ENCODE results near the gene GNAO1. TPM values are rescaled to one million over a fixed set of nuclear protein-coding genes. Genes with fewer than 3 reads are reported as not detected.

The GNAO1 gene
- total and polyA plus RNA-seq, 7 donors: 0.69 to 67.0 (median 28.8) TPM

- Histone ChIP-seq H3K36me3 (peaks cover 0 to 15% (median 8%) of the 10 kb centered on the region in 4 donors), H3K27ac (peak overlapping the region in 3 of 4 donors; percentile 45 to 59 (median 54)), H3K27me3 (no peaks in the 10 kb centered on the region), H3K9me3 (no peaks in the 10 kb centered on the region), H3K4me1 (peaks cover 0 to 37% (median 16%) of the 10 kb centered on the region in 4 donors), H3K4me3 (no peak overlapping the region)
- intact Hi-C loops (cut with DNase I): no loop called here
- TF ChIP-seq CTCF (IDR thresholded peaks at IDR 0.05) (peak in 2 of 4 experiments; percentile 36 to 39), POLR2AphosphoS5 (IDR thresholded peaks at IDR 0.05) (no peak)
- 51 to 71% methylated on average over 5 of the region's 5 CpGs for WGBS, 2 donors
- DNase-seq: no peak
These were observed 85.8 kb downstream of the GNAO1 start for GRCh38 chr16:56277075-56277474.

GRCh38 chr16:56278196-56278855 is 87.0 kb downstream of the GNAO1 start:
- H3K4me3 ChIP-seq: no peak overlapping the region
- no peak for DNase-seq
- intact Hi-C loops (cut with DNase I): no loop called here
- no peak for TF ChIP-seq EP300 (IDR thresholded peaks at IDR 0.05)
- no peak for TF ChIP-seq POLR2AphosphoS5 (IDR thresholded peaks at IDR 0.05)
- no peak for TF ChIP-seq POLR2A (IDR thresholded peaks at IDR 0.05)
- no peak for TF ChIP-seq CTCF (IDR thresholded peaks at IDR 0.05)
- H3K27ac ChIP-seq: peak overlapping the region in 1 of 4 donors; percentile 59
- H3K36me3 ChIP-seq: peaks cover 0 to 15% (median 8%) of the 10 kb centered on the region in 4 donors
- 82 to 92% methylated on average over 9 of the region's 9 CpGs for WGBS, 2 donors
- no peaks in the 10 kb centered on the region for H3K27me3 ChIP-seq
- H3K9me3 ChIP-seq: no peaks in the 10 kb centered on the region
- H3K4me1 ChIP-seq: peaks cover 0 to 37% (median 16%) of the 10 kb centered on the region in 4 donors

GRCh38 chr16:56279132-56279531 is 87.8 kb downstream of the GNAO1 start:
- Histone ChIP-seq H3K4me1 (peaks cover 0 to 37% (median 16%) of the 10 kb centered on the region in 4 donors), H3K27me3 (no peaks in the 10 kb centered on the region), H3K4me3 (no peak overlapping the region), H3K36me3 (peaks cover 0 to 16% (median 8%) of the 10 kb centered on the region in 4 donors), H3K9me3 (no peaks in the 10 kb centered on the region), H3K27ac (no peak overlapping the region)
- intact Hi-C loops (cut with DNase I): no loop called here
- TF ChIP-seq POLR2A (IDR thresholded peaks at IDR 0.05) (no peak), POLR2AphosphoS5 (IDR thresholded peaks at IDR 0.05) (no peak), EP300 (IDR thresholded peaks at IDR 0.05) (no peak), CTCF (IDR thresholded peaks at IDR 0.05) (no peak)
- no peak for DNase-seq
- 50 to 70% methylated on average over 8 of the region's 8 CpGs for WGBS, 2 donors

DNA sequence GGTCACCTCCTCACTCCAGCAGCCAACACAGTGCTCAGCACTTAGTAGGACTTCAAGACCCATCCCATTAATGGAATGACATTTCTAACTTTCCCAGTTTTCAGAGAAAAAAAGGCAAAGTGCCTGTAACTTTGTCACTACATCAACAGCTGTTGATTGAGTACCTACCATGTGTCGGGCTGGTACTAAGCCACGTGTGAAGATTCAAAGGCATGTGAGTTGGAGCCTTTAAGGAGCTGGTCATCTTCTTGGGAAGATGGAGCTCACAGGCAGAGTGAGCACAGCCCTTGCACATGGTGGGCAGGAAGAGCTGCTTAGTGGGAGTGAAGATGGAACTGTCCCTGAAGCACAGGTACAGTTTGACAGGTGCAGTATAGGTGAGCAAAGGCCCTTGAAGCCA is 88.6 kb downstream of the GNAO1 start:
- Histone ChIP-seq H3K36me3 (peaks cover 0 to 24% (median 8%) of the 10 kb centered on the region in 4 donors), H3K4me3 (no peak overlapping the region), H3K27me3 (no peaks in the 10 kb centered on the region), H3K27ac (no peak overlapping the region), H3K9me3 (no peaks in the 10 kb centered on the region), H3K4me1 (peaks cover 0 to 37% (median 16%) of the 10 kb centered on the region in 4 donors)
- DNase-seq: no peak
- intact Hi-C loops (cut with DNase I): no loop called here
- 91 to 95% methylated on average over 2 of the region's 2 CpGs for WGBS, 2 donors
- no peak for TF ChIP-seq EP300 (IDR thresholded peaks at IDR 0.05)
- TF ChIP-seq POLR2AphosphoS5 (IDR thresholded peaks at IDR 0.05): no peak
- no peak for TF ChIP-seq POLR2A (IDR thresholded peaks at IDR 0.05)
- TF ChIP-seq CTCF (IDR thresholded peaks at IDR 0.05): no peak
